Breast epithelium (tissue), 3 donors: Measurements from ENCODE around the gene OSER1.

Experiments
- CTCF ChIP-seq, 3 donors: fragments of 450-650 bp; IDR thresholded peaks; one replicate each; pipeline ENCODE4 v1.5.1; 2016 to 2017; ENCODE audit warnings: antibody characterized with exemption in 3 of 3, mild to moderate bottlenecking in 3 of 3, moderate library complexity in 3 of 3
- POLR2A ChIP-seq: fragments of 450-650 bp; IDR thresholded peaks from one replicate; pipeline ENCODE4 v1.6.1; 2016; ENCODE audit warnings: antibody characterized with exemption, mild to moderate bottlenecking, moderate library complexity
- POLR2AphosphoS5 ChIP-seq, 3 donors: sonication (generic); formaldehyde crosslinking; IDR thresholded peaks; one replicate each; pipeline ENCODE4 v1.6.1; 2017; ENCODE audit warnings: antibody characterized with exemption in 3 of 3

- TF ChIP-seq CTCF (IDR thresholded peaks at IDR 0.05) (no peak), POLR2A (no peak), POLR2AphosphoS5 (IDR thresholded peaks at IDR 0.05) (no peak)
Measured at GRCh38 chr20:44182863-44183262, 27.7 kb downstream of the OSER1 start.
